HG03060 (cell line): ENCODE data around the gene SELPLG.

ENCODE experiments used
- ATAC-seq: cut with Tn5 transposase; IDR thresholded peaks from one replicate; pipeline ENCODE4 v1.9.1; 2021; ENCODE audit warnings: low read depth, moderate number of reproducible peaks; ENCODE audit not compliant: unreplicated experiment

The SELPLG gene

GRCh38 chr12:108606492-108606891 lies 27.2 kb downstream of the SELPLG start:
- no peak for ATAC-seq

GRCh38 chr12:108605690-108606406 lies 27.8 kb downstream of the SELPLG start:
- no peak for ATAC-seq

GRCh38 chr12:108605000-108605689 lies 28.5 kb downstream of the SELPLG start:
- no peak for ATAC-seq

GRCh38 chr12:108604208-108604941 lies 29.3 kb downstream of the SELPLG start:
- ATAC-seq: no peak

- no peak for ATAC-seq
Observed at GRCh38 chr12:108603743-108604142, 30.0 kb downstream of the SELPLG start.

GRCh38 chr12:108602976-108603704 lies 30.6 kb downstream of the SELPLG start:
- no peak for ATAC-seq

- no peak for ATAC-seq
Observed at GRCh38 chr12:108602209-108602705, 31.4 kb downstream of the SELPLG start.

- ATAC-seq: no peak
Observed at GRCh38 chr12:108600702-108601007, 33.0 kb downstream of the SELPLG start.

GRCh38 chr12:108599948-108600701 lies 33.6 kb downstream of the SELPLG start:
- ATAC-seq: no peak

- ATAC-seq: no peak
Observed at GRCh38 chr12:108599541-108599940, 34.2 kb downstream of the SELPLG start.

GRCh38 chr12:108598553-108599250 lies 35.0 kb downstream of the SELPLG start:
- ATAC-seq: no peak

- no peak for ATAC-seq
Observed at GRCh38 chr12:108597559-108598471, 35.9 kb downstream of the SELPLG start, which contains the start of gene TMEM119. TSS of gene TMEM119 (minus strand) at chr12:108598084. CDS start at chr12:108592383, 5,701 bp downstream.

GRCh38 chr12:108596854-108597558 lies 36.7 kb downstream of the SELPLG start:
- no peak for ATAC-seq

GRCh38 chr12:108595711-108596647 lies 37.7 kb downstream of the SELPLG start:
- no peak for ATAC-seq

GRCh38 chr12:108594960-108595710 lies 38.6 kb downstream of the SELPLG start:
- ATAC-seq: no peak

- no peak for ATAC-seq
Observed at GRCh38 chr12:108594323-108594903, 39.3 kb downstream of the SELPLG start.
